ENCODE results near the gene SLC66A1.

DNA sequence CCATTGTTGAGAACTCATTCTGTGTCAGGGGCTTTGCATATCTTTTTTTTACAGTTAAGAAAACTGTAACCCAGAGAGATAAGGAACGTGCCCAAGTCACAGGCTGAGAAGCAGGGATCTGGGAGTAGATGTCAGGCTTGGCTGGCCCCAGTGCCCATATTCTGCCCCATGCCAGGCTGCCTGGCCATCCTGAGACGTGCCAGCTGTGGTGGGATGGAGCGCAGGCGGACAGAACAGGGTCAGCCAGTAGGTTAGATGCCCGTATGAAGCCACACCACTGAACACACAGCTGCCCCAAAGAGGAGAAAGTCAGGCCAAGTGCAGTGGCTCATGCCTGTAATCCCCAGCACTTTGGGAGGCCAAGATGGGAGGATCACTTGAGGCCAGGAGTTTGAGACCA is 55.9 kb downstream of the SLC66A1 start:
- TF ChIP-seq, protein P1, sequence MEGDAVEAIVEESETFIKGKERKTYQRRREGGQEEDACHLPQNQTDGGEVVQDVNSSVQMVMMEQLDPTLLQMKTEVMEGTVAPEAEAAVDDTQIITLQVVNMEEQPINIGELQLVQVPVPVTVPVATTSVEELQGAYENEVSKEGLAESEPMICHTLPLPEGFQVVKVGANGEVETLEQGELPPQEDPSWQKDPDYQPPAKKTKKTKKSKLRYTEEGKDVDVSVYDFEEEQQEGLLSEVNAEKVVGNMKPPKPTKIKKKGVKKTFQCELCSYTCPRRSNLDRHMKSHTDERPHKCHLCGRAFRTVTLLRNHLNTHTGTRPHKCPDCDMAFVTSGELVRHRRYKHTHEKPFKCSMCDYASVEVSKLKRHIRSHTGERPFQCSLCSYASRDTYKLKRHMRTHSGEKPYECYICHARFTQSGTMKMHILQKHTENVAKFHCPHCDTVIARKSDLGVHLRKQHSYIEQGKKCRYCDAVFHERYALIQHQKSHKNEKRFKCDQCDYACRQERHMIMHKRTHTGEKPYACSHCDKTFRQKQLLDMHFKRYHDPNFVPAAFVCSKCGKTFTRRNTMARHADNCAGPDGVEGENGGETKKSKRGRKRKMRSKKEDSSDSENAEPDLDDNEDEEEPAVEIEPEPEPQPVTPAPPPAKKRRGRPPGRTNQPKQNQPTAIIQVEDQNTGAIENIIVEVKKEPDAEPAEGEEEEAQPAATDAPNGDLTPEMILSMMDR (IDR thresholded peaks at IDR 0.05): no peak
- no peak for TF ChIP-seq POLR2A (IDR thresholded peaks at IDR 0.05)
